HepG2 (cell line): ENCODE measurements around the gene MAPK8IP3. TPM values are rescaled to one million over a fixed set of nuclear protein-coding genes. Genes with fewer than 3 reads are reported as not detected.

ENCODE experiments used
- CENPX ChIP-seq: sonication (generic); formaldehyde crosslinking; IDR thresholded peaks from 2 replicates; pipeline ENCODE4 v1.9.0; 2021; ENCODE audit warnings: mild to moderate bottlenecking, missing genetic modification reagents, moderate library complexity
- HNF4A ChIP-seq: sonication (generic); formaldehyde crosslinking; IDR thresholded peaks from 2 replicates; pipeline ENCODE4 v1.4.0; 2020; ENCODE audit warnings: missing genetic modification reagents
- MXI1 ChIP-seq: IDR thresholded peaks from 3 replicates; pipeline ENCODE4 v1.6.1; 2012; ENCODE audit warnings: low read depth, low read length, inconsistent platforms, borderline replicate concordance
- SKI ChIP-seq: fragments of 450-650 bp; IDR thresholded peaks from one replicate; pipeline ENCODE4 v1.6.1; 2018; ENCODE audit warnings: mild to moderate bottlenecking; ENCODE audit not compliant: partially characterized antibody
- SRF ChIP-seq: IDR thresholded peaks from 2 replicates; pipeline ENCODE4 v1.6.1; 2011; ENCODE audit warnings: mild to moderate bottlenecking, low read depth, low read length, moderate library complexity
- THAP11 ChIP-seq: IDR thresholded peaks from 2 replicates; pipeline ENCODE4 v1.6.1; 2016; ENCODE audit warnings: missing biosample characterization, missing genetic modification reagents
- YEATS2 ChIP-seq: sonication (generic); formaldehyde crosslinking; IDR thresholded peaks from 2 replicates; pipeline ENCODE4 v1.4.0; 2020; ENCODE audit warnings: missing genetic modification reagents, borderline replicate concordance
- ZFP82 ChIP-seq: sonication (generic); formaldehyde crosslinking; IDR thresholded peaks from 2 replicates; pipeline ENCODE4 v1.5.1; 2020; ENCODE audit warnings: mild to moderate bottlenecking, missing genetic modification reagents, borderline replicate concordance
- ZKSCAN1 ChIP-seq: fragments of 150-350 bp; IDR thresholded peaks from 2 replicates; pipeline ENCODE4 v1.6.1; 2014; ENCODE audit warnings: low read length
- ZNF263 ChIP-seq: sonication (generic); formaldehyde crosslinking; IDR thresholded peaks from 2 replicates; pipeline ENCODE4 v1.4.0; 2020; ENCODE audit warnings: missing genetic modification reagents
- ZNF570 ChIP-seq: sonication (generic); formaldehyde crosslinking; IDR thresholded peaks from 2 replicates; pipeline ENCODE4 v1.4.0; 2020; ENCODE audit warnings: mild to moderate bottlenecking, missing genetic modification reagents, borderline replicate concordance
- polyA plus RNA-seq, 8 experiments: library from polyadenylated mRNA; depleted of rRNA in 3 of 8; stranded (reverse) in 7 of 8; unstranded in 1 of 8; fragments of >200 nt; fragmentation: Illumina TruSeq in 4 of 8; extraction: Trizol in 4 of 8; gene quantifications; 2 replicates each; pipeline versions ENCODE4 v1.2.1 to v1.2.3, GENCODE V29; 2011 to 2016; ENCODE audit warnings: low read depth in 4 of 8, missing spikeins in 1 of 8, mixed read lengths in 1 of 8; ENCODE audit not compliant: insufficient read depth in 1 of 8
- total RNA-seq, 5 experiments: library from RNA; depleted of rRNA; stranded (reverse); fragments of >200 nt; fragmentation: Illumina TruSeq; extraction: Trizol; gene quantifications; 2 replicates each; pipeline ENCODE4 v1.2.3, GENCODE V29; 2016; ENCODE audit warnings: low read depth in 1 of 5
- TF ChIP-seq, protein P1 (sequence below): sonication (generic); formaldehyde crosslinking; IDR thresholded peaks from 2 replicates; pipeline ENCODE4 v1.5.1; 2020; ENCODE audit warnings: missing genetic modification reagents, mild to moderate bottlenecking, borderline replicate concordance
- TF ChIP-seq, protein P2 (sequence below): sonication (generic); formaldehyde crosslinking; IDR thresholded peaks from 2 replicates; pipeline ENCODE4 v1.4.0; 2020; ENCODE audit warnings: missing genetic modification reagents, low read depth, mild to moderate bottlenecking, borderline replicate concordance
- TF ChIP-seq, protein P3 (sequence below): sonication (generic); formaldehyde crosslinking; IDR thresholded peaks from 2 replicates; pipeline ENCODE4 v1.5.0; 2020; ENCODE audit warnings: missing genetic modification reagents
- TF ChIP-seq, protein P4 (sequence below): sonication (generic); formaldehyde crosslinking; IDR thresholded peaks from 2 replicates; pipeline ENCODE4 v1.4.0; 2020; ENCODE audit warnings: mild to moderate bottlenecking, missing genetic modification reagents
- TF ChIP-seq, protein P5 (sequence below): sonication (generic); formaldehyde crosslinking; IDR thresholded peaks from 2 replicates; pipeline ENCODE4 v1.5.1; 2020; ENCODE audit warnings: missing genetic modification reagents, mild to moderate bottlenecking, borderline replicate concordance
- TF ChIP-seq, protein P6 (sequence below): sonication (generic); formaldehyde crosslinking; IDR thresholded peaks from 2 replicates; pipeline ENCODE4 v1.4.0; 2020; ENCODE audit warnings: mild to moderate bottlenecking, missing genetic modification reagents, borderline replicate concordance

MAPK8IP3 gene
- total and polyA plus RNA-seq, 2 of the 13 experiments (the other 11 are each of a cell fraction or from before 2014, with no cell fraction given) = 25.1 to 41.7 TPM

DNA sequence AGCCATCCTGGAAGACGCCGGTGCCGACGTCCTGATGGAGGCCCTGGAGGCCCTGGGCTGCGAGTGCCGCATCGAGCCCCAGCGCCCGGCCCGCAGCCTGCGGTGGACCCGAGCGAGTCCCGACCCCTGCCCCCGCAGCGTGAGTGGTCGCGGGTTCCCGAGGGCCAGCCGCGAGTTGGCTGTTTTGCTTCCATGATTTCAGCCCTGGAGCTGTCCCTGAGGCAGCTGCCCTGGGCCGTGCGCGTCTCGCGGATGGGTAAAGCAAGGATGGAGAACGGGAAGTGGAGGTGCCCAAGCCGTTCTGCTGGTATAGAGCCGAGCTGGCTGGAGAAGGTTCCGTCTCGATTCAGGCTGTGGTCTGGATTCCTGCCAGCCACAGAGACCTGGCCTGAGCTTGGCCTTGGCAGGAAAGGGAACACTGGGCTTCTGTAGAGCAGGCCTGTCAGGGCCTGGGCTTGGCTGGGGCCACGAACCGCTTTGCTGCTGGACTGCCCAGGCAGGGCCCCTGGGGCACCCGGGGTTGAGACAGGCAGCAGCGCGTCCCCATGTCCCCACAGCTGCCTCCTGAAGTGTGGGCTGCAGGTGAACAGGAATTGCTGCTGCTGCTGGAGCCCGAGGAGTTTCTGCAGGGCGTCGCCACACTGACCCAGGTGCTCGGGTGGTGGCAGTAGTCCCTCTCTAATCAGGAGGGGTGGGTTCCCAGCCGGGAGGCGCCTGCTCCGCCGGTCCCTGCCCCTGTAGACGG, 67.9 kb downstream of the MAPK8IP3 start (continued):
- TF ChIP-seq, protein P1, sequence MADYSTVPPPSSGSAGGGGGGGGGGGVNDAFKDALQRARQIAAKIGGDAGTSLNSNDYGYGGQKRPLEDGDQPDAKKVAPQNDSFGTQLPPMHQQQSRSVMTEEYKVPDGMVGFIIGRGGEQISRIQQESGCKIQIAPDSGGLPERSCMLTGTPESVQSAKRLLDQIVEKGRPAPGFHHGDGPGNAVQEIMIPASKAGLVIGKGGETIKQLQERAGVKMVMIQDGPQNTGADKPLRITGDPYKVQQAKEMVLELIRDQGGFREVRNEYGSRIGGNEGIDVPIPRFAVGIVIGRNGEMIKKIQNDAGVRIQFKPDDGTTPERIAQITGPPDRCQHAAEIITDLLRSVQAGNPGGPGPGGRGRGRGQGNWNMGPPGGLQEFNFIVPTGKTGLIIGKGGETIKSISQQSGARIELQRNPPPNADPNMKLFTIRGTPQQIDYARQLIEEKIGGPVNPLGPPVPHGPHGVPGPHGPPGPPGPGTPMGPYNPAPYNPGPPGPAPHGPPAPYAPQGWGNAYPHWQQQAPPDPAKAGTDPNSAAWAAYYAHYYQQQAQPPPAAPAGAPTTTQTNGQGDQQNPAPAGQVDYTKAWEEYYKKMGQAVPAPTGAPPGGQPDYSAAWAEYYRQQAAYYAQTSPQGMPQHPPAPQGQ (CRISPR knock-in tag) = no peak
- TF ChIP-seq SKI (no peak), ZNF570 (CRISPR knock-in tag) (no peak), HNF4A (CRISPR knock-in tag) (no peak), ZFP82 (no peak), SRF (no peak), CENPX (CRISPR knock-in tag) (no peak), ZNF263 (CRISPR knock-in tag) (no peak), ZKSCAN1 (no peak), MXI1 (no peak), YEATS2 (CRISPR knock-in tag) (no peak), THAP11 (CRISPR knock-in tag) (no peak)
- TF ChIP-seq, protein P2, sequence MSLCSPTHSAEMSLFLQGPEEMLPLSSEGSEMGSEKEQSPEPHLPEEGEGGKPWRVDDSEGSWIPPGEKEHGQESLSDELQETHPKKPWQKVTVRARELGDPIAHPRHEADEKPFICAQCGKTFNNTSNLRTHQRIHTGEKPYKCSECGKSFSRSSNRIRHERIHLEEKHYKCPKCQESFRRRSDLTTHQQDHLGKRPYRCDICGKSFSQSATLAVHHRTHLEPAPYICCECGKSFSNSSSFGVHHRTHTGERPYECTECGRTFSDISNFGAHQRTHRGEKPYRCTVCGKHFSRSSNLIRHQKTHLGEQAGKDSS (CRISPR knock-in tag) = no peak
- TF ChIP-seq, protein P3, sequence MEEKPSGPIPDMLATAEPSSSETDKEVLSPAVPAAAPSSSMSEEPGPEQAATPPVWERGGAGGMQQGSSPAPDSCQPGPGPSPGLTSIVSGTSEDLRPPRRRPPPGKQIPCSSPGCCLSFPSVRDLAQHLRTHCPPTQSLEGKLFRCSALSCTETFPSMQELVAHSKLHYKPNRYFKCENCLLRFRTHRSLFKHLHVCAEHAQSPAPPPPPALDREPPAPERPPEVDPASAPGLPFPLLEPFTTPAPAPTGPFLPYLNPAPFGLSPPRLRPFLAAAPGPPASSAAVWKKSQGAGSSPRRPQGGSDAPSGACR (CRISPR knock-in tag) = no peak
- TF ChIP-seq, protein P4, sequence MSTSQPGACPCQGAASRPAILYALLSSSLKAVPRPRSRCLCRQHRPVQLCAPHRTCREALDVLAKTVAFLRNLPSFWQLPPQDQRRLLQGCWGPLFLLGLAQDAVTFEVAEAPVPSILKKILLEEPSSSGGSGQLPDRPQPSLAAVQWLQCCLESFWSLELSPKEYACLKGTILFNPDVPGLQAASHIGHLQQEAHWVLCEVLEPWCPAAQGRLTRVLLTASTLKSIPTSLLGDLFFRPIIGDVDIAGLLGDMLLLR (CRISPR knock-in tag) = no peak
- TF ChIP-seq, protein P5, sequence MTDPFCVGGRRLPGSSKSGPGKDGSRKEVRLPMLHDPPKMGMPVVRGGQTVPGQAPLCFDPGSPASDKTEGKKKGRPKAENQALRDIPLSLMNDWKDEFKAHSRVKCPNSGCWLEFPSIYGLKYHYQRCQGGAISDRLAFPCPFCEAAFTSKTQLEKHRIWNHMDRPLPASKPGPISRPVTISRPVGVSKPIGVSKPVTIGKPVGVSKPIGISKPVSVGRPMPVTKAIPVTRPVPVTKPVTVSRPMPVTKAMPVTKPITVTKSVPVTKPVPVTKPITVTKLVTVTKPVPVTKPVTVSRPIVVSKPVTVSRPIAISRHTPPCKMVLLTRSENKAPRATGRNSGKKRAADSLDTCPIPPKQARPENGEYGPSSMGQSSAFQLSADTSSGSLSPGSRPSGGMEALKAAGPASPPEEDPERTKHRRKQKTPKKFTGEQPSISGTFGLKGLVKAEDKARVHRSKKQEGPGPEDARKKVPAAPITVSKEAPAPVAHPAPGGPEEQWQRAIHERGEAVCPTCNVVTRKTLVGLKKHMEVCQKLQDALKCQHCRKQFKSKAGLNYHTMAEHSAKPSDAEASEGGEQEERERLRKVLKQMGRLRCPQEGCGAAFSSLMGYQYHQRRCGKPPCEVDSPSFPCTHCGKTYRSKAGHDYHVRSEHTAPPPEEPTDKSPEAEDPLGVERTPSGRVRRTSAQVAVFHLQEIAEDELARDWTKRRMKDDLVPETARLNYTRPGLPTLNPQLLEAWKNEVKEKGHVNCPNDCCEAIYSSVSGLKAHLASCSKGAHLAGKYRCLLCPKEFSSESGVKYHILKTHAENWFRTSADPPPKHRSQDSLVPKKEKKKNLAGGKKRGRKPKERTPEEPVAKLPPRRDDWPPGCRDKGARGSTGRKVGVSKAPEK = no peak
- TF ChIP-seq, protein P6, sequence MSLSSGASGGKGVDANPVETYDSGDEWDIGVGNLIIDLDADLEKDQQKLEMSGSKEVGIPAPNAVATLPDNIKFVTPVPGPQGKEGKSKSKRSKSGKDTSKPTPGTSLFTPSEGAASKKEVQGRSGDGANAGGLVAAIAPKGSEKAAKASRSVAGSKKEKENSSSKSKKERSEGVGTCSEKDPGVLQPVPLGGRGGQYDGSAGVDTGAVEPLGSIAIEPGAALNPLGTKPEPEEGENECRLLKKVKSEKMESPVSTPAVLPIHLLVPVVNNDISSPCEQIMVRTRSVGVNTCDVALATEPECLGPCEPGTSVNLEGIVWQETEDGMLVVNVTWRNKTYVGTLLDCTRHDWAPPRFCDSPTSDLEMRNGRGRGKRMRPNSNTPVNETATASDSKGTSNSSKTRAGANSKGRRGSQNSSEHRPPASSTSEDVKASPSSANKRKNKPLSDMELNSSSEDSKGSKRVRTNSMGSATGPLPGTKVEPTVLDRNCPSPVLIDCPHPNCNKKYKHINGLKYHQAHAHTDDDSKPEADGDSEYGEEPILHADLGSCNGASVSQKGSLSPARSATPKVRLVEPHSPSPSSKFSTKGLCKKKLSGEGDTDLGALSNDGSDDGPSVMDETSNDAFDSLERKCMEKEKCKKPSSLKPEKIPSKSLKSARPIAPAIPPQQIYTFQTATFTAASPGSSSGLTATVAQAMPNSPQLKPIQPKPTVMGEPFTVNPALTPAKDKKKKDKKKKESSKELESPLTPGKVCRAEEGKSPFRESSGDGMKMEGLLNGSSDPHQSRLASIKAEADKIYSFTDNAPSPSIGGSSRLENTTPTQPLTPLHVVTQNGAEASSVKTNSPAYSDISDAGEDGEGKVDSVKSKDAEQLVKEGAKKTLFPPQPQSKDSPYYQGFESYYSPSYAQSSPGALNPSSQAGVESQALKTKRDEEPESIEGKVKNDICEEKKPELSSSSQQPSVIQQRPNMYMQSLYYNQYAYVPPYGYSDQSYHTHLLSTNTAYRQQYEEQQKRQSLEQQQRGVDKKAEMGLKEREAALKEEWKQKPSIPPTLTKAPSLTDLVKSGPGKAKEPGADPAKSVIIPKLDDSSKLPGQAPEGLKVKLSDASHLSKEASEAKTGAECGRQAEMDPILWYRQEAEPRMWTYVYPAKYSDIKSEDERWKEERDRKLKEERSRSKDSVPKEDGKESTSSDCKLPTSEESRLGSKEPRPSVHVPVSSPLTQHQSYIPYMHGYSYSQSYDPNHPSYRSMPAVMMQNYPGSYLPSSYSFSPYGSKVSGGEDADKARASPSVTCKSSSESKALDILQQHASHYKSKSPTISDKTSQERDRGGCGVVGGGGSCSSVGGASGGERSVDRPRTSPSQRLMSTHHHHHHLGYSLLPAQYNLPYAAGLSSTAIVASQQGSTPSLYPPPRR (CRISPR knock-in tag) = no peak
